Measurements from ENCODE around the gene SHISA8.

Gene SHISA8

GRCh38 chr22:41933411-41934177 lies 18.7 kb upstream of the SHISA8 start:
- no peak for DNase-seq (ENCODE audit: low read depth, low spot score)

GRCh38 chr22:41932353-41932752 lies 17.5 kb upstream of the SHISA8 start:
- DNase-seq (ENCODE audit: low read depth, low spot score), result no peak

- no peak for DNase-seq (ENCODE audit: low read depth, low spot score)
These were observed 16.9 kb upstream of the SHISA8 start for GRCh38 chr22:41931701-41932269.

- no peak for DNase-seq (ENCODE audit: low read depth, low spot score)
These were observed 14.5 kb upstream of the SHISA8 start for GRCh38 chr22:41929418-41929810.

GRCh38 chr22:41928593-41929417 lies 13.9 kb upstream of the SHISA8 start:
- no peak for DNase-seq (ENCODE audit: low read depth, low spot score)

DNA sequence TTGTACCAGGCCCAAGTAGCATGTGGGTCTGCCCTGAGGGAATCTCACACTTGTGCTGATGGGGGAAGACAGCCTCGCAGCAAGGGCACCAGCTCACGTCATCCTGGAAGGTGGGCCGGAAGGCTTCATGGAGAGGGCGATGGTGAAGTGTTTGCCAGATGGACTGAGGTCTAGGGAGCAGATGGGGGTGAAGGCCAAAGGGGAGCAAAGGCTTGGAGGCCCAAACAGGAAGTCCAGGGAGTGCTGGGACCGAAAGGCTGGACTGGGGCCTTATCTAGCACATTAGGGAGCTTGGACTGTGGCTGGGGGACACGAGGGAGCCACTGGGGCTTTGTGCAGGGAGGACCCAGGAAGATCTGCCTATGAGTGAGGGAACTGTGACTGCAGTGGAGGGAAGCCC lies 12.9 kb upstream of the SHISA8 start:
- no peak for DNase-seq (ENCODE audit: low read depth, low spot score)

DNA sequence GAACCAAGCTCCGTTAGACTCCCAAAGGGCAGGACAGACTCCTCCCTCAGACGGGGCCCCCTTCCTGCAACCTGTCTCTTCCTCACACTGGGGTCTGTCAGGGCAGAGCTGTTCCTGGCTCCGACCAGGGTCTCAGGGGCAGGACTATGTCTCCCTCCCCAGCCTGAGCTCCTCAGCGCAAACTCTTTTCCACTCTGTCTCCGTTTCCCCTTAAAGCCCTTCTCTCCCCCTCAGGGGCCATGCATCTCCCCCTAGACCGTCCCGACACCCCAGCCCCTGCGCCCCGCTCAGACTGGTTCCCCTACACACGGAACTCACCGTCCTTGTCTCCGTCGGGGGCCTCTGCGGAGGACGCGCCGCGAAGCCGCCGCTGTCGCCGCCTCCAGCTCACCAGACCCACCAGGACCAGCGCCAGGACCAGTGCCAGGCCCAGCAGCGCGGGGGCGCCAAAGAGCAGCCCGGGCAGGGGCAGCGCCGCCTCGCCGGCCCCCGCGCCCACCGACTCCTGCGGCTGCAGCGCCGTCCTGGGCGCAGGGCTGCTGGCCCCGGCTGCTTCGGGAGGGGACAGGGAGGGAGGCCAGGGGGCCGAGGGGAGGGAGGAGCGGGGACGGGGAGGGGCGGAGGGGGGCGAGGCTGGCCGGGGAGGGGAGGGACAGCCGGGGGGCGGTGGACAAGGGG lies 11.0 kb upstream of the SHISA8 start:
- peak; percentile 39 for DNase-seq (ENCODE audit: low read depth, low spot score)

DNA sequence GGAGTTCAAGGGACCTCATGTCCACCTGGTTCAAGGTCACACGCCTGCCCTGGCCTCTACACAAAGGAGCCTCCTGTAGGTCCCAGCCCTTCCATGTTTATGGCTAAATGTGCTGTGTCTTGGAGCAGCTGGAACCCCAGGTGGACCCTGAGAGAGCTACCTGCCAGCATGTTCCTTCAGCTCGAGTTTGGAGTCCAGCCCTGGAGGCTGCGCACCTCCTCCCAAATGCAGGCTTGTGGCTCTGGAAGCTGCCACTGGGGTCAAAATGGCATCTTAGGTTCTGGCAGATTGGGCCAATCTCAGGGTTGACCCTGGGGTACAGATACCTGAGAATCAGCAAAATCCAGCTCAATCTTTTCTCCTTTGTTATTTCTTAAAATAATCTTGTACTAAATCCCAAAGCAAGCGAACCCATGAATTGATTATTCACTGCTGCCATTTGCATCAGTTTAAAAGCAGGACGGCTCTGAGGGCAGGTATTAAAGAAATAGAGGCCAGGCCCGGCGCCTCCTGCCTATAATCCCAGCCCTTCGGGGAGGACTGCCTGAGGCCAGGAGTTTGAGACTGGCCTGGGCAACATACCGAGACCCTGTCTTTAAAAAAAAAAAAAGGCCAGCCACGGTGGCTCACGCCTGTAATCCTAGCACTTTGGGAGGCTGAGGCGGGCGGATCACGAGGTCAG lies 8.9 kb upstream of the SHISA8 start:
- no peak for DNase-seq (ENCODE audit: low read depth, low spot score)

DNA sequence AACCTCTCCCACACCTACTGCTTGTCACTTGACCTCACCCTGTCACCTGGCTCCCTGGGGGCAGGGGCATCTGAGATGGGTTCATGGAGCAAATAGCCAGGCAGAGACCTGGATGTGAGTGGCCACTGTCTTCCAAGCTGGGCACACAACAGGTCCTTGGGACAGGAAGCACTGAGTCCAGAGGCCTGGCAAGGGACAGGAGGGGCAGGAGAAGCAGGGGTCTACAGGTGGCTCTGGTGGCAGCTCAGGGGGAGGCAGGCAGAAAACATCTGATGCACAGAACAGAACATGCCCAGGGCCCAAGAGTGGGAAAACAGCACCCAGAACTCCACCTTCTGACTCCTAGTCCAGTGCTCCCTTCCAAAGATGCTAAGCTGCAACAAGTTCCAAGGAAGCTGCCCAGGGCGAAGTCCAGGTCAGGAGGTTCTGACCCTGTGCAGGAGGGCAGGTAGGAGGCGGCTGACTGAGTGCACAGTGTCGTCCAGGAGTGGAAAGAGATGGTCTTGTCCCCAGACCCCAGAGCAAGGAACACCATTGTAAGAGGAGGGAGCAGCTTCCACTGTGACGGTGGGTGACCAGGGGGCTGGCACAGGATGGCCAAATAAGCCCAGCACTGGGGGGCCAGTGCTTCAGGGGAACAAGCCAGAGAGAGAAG lies 8.2 kb upstream of the SHISA8 start:
- DNase-seq (ENCODE audit: low read depth, low spot score), result no peak

- DNase-seq (ENCODE audit: low read depth, low spot score), result no peak
These were observed 7.5 kb upstream of the SHISA8 start for GRCh38 chr22:41922328-41922727.

GRCh38 chr22:41920271-41920976 lies 5.5 kb upstream of the SHISA8 start:
- DNase-seq (ENCODE audit: low read depth, low spot score), result no peak

DNA sequence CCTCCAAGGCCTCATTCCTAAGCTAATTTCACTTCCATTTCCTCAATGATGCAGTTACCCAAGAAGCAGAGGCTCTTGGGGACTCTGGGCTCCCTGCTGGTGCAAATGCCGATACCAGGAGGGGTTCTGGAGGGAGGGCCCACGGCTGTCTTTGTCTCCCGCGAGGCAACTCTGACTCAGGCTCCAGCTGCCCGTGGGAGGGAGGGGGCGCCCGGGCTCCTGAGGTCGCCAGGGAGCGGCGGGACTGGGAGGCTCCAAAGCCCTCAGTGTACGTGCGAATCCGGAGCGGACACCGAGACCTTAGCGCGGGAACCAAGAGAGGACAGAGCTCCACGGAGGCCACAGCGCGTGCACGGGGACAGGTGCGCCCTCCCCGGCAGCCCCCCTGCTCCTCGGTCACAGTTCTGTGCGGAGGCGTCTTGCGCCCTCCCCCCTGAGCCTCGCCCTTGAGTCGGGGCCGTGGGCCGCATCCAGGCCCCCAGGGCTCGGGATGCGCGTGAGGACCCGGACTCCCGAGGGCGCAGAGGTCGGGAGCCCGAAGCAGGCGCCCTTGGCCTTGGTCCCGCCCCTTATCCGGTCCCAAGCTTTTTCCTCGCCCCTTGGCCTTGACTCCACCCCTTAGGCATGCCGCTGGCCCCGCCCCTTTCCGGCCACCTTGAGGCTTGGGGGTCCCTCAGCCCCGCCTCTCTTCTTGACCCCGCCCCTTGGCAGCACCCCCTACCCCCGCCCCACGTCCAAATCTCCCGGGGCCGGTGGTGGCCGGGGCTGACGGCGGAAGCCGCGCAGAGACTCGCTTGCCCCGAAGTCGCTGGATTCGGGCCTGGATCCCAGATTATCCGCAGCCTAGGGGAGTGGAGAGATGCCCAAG lies 4.7 kb upstream of the SHISA8 start:
- no peak for DNase-seq (ENCODE audit: low read depth, low spot score)

DNA sequence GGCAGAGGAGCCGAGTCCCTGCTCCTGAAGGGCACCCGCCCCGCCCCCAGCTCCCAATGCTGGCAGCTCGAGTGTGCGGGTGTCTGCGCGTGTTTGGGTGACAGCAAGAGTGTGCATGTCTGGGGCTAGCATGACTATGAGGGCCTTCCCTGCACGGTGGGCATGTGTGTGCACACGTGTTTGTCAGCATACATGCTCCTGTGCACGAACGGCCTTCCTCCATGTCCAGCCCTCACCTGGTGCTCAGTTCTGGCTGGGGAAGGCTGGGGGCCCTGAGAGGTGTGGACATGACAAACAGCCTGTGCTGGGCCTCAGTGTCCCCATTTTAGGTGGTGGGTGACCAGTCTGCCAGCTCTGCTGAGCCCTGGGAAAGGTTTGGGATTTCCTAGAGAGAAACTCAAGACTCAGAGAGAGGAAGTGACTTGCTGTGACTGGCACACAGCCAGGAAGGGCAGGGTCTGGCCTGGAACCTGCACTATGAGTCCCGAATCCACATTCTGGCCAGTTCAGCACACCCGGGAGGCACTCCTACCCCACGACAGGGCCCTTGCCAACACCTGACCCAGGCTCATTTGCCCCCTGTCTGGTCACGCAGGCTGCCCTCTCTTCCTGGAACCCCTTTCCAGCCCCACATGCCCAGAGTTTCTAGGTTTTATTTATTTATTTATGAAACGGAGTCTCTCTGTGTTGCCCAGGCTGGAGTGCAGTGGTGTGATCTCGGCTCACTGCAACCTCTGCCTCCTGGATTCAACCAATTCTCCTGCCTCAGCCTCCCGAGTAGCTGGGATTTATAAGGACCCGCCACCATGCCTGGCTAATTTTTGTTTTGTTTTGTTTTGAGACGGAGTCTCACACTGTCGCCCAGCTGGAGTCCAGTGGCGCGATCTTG lies 3.3 kb upstream of the SHISA8 start:
- DNase-seq (ENCODE audit: low read depth, low spot score), result no peak

- DNase-seq (ENCODE audit: low read depth, low spot score), result no peak
These were observed 2.6 kb upstream of the SHISA8 start for GRCh38 chr22:41917375-41917902.

DNA sequence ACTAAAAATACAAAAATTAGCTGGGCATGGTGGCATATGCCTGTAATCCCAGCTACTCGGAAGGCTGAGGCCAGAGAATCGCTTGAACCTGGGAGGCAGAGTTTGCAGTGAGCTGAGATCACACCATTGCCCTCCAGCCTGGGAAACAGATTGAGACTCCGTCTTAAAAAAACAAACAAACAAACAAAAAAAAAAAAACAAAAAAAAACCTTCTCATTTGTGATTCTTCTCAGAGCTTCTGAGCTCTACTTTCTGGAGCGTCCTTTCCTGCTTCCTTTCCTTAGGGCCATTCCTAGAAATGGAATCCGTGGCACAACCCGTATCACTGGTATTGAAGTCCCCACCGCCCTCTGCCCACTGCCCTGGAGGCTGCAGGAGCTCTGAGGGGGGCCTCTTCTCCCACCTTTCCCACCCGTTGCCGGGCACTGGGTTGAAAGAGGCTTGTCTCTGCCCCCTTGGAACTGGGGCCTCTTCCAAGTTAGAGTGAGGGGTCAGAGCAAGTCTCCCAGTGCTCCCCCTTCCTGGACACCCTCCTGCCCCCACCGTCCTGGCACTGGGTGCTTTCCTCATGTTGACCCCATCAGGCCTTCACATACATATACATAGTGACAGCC lies 2.0 kb upstream of the SHISA8 start:
- no peak for DNase-seq (ENCODE audit: low read depth, low spot score)

GRCh38 chr22:41915786-41916493 lies 1.1 kb upstream of the SHISA8 start:
- DNase-seq (ENCODE audit: low read depth, low spot score), result no peak

DNA sequence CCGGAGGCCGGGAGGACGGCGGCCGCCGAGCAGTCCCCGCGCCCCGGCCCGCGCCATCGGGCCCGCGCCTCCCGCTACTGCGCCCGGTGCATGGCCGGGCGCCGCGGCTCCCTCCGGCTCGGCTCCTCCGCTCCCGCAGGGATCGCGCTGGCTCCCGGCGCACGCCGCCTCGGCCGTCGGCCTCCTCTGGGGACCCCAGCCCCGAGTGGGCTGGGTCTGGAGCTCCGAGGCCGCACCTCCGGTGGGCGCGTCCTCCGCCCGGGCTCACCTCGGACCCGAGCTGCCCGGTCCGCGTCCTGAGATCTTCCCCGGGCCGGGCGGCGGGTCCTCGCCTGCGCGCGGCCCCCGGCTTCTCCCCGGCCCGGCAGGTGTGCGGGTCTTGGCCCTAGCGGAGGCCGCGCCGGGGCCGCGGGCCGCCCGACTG lies 251 bp downstream of the SHISA8 start:
- DNase-seq (ENCODE audit: low read depth, low spot score), result no peak
